Measurements from ENCODE around the gene COX6B2. TPM values are rescaled to one million over a fixed set of nuclear protein-coding genes. Genes with fewer than 3 reads are reported as not detected.

The COX6B2 gene
- polyA plus RNA-seq, 3 donors: 0.36 TPM; not detected in 2

DNA sequence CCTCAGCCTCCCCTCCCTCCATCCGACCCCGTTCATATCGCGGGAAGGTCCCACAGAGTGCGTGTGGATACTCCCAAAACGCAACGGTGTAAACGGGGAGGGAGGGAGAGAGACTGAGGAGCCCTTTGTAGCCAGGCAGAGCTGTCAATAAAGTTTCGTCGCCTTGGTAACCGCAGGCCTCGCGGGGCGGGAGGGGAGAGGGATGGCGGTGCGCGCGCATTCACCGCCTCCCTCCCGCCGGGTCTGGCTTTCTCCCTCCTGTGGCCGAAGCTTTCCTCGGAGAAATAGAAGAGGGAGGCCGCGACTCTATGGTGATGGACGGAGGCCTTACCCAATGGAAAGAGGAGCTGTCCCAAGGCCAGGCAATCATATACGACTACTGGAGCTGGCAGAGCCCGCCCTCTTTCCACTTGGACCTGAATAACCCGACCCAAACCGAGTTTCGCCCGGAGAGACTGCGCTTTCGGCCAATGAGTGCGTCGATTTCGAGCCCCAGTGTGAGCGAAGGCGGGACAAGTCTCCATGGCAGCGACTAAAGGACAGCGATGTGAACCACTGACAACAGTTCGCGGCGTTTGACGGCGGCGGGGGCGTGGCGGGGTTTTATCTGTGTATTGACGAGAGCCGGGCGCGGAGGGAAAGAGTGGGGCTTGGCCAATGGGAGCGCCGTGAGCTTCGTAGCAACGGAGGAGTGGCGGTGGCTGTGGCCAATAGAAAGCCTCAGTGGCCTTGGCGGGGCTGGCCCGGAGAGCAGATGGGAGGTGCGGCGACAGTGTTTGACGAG lies 15.2 kb downstream of the COX6B2 start, which contains the start of gene KMT5C:
Gene KMT5C, plus strand, starts transcription at position 772 of the 784 bp plus-strand sequence. CDS start 2,061 bp downstream, outside the sequence.
- Histone ChIP-seq H3K4me2 (replicated peaks; ENCODE audit: extremely low read depth, low read length, poor library complexity, severe bottlenecking) (peak within 1 kb of the TSS; percentile 94), H3K27ac (ENCODE audit: low read depth in 1 of 2, low read length in 2 of 2) (peak within 1 kb of the TSS; percentile 97 to 99), H3K36me3 (replicated peaks in 1 of 2; ENCODE audit: control insufficient read depth in 1 of 2, insufficient read depth in 2 of 2, low read length in 2 of 2) (peaks cover 9 to 15% of the 10 kb centered on the region in 2 donors), H3K4me1 (ENCODE audit: control insufficient read depth in 1 of 2, insufficient read depth in 2 of 2, low read length in 2 of 2) (peaks cover 31 to 39% of the 10 kb centered on the region in 2 donors), H3K79me2 (ENCODE audit: insufficient read depth, low read length) (peaks cover 12% of the 10 kb centered on the region), H3K9me3 (replicated peaks in 1 of 2; ENCODE audit: control insufficient read depth in 1 of 2, insufficient read depth in 1 of 2, low read length in 2 of 2) (no peaks in the 10 kb centered on the region), H3K27me3 (ENCODE audit: control insufficient read depth in 2 of 2, insufficient read depth in 2 of 2, low read length in 2 of 2) (no peaks in the 10 kb centered on the region), H3K9ac (ENCODE audit: insufficient read depth, low read length, poor library complexity, severe bottlenecking) (peak within 1 kb of the TSS; percentile 92), H4K20me1 (ENCODE audit: insufficient read depth, low read length) (peaks cover 7% of the 10 kb centered on the region), H2AFZ (ENCODE audit: insufficient read depth, low read depth, low read length, poor library complexity, severe bottlenecking) (peak within 1 kb of the TSS; percentile 77), H3K4me3 (replicated peaks in 1 of 3; ENCODE audit: low read depth in 2 of 3, low read length in 3 of 3) (peak within 1 kb of the TSS; percentile 48 to 83 (median 69))
- Mint-ChIP-seq H3K36me3 (peaks cover 10 to 24% of the 10 kb centered on the region in 2 donors), H3K4me1 (peaks cover 27% of the 10 kb centered on the region), H3K27ac (peak within 1 kb of the TSS; percentile 97 to 99 (median 99)), H3K27me3 (ENCODE audit: low read depth in 3 of 3) (peaks cover 0 to 5% (median 2%) of the 10 kb centered on the region in 3 donors), H3K4me3 (peak within 1 kb of the TSS; percentile 82 to 90), H3K9me3 (no peaks in the 10 kb centered on the region)
- DNase-seq: peak; percentile 100
- TF ChIP-seq, protein P1, sequence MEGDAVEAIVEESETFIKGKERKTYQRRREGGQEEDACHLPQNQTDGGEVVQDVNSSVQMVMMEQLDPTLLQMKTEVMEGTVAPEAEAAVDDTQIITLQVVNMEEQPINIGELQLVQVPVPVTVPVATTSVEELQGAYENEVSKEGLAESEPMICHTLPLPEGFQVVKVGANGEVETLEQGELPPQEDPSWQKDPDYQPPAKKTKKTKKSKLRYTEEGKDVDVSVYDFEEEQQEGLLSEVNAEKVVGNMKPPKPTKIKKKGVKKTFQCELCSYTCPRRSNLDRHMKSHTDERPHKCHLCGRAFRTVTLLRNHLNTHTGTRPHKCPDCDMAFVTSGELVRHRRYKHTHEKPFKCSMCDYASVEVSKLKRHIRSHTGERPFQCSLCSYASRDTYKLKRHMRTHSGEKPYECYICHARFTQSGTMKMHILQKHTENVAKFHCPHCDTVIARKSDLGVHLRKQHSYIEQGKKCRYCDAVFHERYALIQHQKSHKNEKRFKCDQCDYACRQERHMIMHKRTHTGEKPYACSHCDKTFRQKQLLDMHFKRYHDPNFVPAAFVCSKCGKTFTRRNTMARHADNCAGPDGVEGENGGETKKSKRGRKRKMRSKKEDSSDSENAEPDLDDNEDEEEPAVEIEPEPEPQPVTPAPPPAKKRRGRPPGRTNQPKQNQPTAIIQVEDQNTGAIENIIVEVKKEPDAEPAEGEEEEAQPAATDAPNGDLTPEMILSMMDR (IDR thresholded peaks at IDR 0.05): peak; percentile 12
- WGBS (ENCODE audit: insufficient coverage): under 1% methylated on average over 50 of the region's 63 CpGs
- intact Hi-C loops (cut with micrococcal nuclease): loop anchor here (1.0 to 5.0 kb wide), 4 partner anchors 14 to 81 kb away; partner anchors contain the start of genes RPL28 (in 1 of the 2), TMEM150B (in 1 of the 2) and TMEM238 (in 1 of the 2)

DNA sequence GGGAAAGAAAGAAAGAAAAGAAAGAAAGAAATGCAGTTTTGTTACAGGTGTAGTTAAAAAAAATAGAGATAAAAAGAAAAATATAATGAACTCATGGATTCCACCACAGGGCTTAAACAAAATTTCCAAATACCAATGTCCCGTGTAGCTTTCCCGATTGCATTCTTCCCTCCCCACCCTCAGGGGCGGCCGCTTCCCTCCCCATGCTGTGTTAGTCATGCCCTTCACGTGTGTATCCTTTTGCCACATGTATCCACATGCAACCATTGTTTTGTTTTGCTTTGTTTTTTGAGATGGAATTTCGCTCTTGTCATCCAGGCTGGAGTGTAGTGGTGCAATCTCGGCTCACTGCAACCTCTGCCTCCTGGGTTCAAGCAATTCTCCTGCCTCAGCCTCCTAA lies 18.4 kb downstream of the COX6B2 start:
- no peaks in the 10 kb centered on the region for H3K27me3 ChIP-seq (ENCODE audit: control insufficient read depth in 2 of 2, insufficient read depth in 2 of 2, low read length in 2 of 2)
- no peak overlapping the region for H3K4me2 ChIP-seq (replicated peaks; ENCODE audit: extremely low read depth, low read length, poor library complexity, severe bottlenecking)
- no peaks in the 10 kb centered on the region for H3K9me3 ChIP-seq (replicated peaks in 1 of 2; ENCODE audit: control insufficient read depth in 1 of 2, insufficient read depth in 1 of 2, low read length in 2 of 2)
- TF ChIP-seq, protein P1 (IDR thresholded peaks at IDR 0.05): no peak
- intact Hi-C loops (cut with micrococcal nuclease): loop anchor here (5.0 kb wide), 1 partner anchor 34 kb away; no protein-coding TSS in a partner anchor
- Mint-ChIP-seq H3K27me3 (ENCODE audit: low read depth in 3 of 3) (peaks cover 0 to 5% (median 2%) of the 10 kb centered on the region in 3 donors), H3K36me3 (no peaks in the 10 kb centered on the region), H3K27ac (no peak overlapping the region), H3K4me3 (no peak overlapping the region), H3K9me3 (peaks cover 0 to 4% (median 0%) of the 10 kb centered on the region in 7 donors), H3K4me1 (peaks cover 44% of the 10 kb centered on the region)
- H2AFZ ChIP-seq (ENCODE audit: insufficient read depth, low read depth, low read length, poor library complexity, severe bottlenecking): no peak overlapping the region
- no CpG with 5 or more reads among the region's 7 CpGs for WGBS (ENCODE audit: insufficient coverage)
- H3K4me3 ChIP-seq (replicated peaks in 1 of 3; ENCODE audit: low read depth in 2 of 3, low read length in 3 of 3): no peak overlapping the region
- no peaks in the 10 kb centered on the region for H4K20me1 ChIP-seq (ENCODE audit: insufficient read depth, low read length)
- no peak overlapping the region for H3K9ac ChIP-seq (ENCODE audit: insufficient read depth, low read length, poor library complexity, severe bottlenecking)
- no peak overlapping the region for H3K27ac ChIP-seq (ENCODE audit: low read depth in 1 of 2, low read length in 2 of 2)
- DNase-seq: no peak
- H3K36me3 ChIP-seq (replicated peaks in 1 of 2; ENCODE audit: control insufficient read depth in 1 of 2, insufficient read depth in 2 of 2, low read length in 2 of 2): no peaks in the 10 kb centered on the region
- peaks cover 42 to 47% of the 10 kb centered on the region in 2 donors for H3K4me1 ChIP-seq (ENCODE audit: control insufficient read depth in 1 of 2, insufficient read depth in 2 of 2, low read length in 2 of 2)
- peaks cover 12% of the 10 kb centered on the region for H3K79me2 ChIP-seq (ENCODE audit: insufficient read depth, low read length)
